ENCODE results near the gene TPST1.
"Not testable (repeated sequence)": the region's sequence is repeated elsewhere in the genome, so short reads cannot be mapped to it uniquely, and the experiment has no call there.

TPST1 gene

GRCh38 chr7:66204822-66205740 is at the start of gene TPST1:
Gene TPST1 (plus strand): TSS chr7:66205334. CDS start chr7:66240426, 35,092 bp downstream.
- peak; percentile 71 for DNase-seq (ENCODE audit: low read depth)

- not testable (repeated sequence) for DNase-seq (ENCODE audit: low read depth)
Observed at GRCh38 chr7:66156035-66156434, 49.1 kb upstream of the TPST1 start.

- DNase-seq (ENCODE audit: low read depth), result no peak
Observed at GRCh38 chr7:66157060-66157459, 48.1 kb upstream of the TPST1 start.

GRCh38 chr7:66162622-66163021 is 42.5 kb upstream of the TPST1 start:
- DNase-seq (ENCODE audit: low read depth), result no peak

- no peak for DNase-seq (ENCODE audit: low read depth)
Observed at GRCh38 chr7:66163186-66163610, 41.9 kb upstream of the TPST1 start.

- no peak for DNase-seq (ENCODE audit: low read depth)
Observed at GRCh38 chr7:66164356-66164755, 40.8 kb upstream of the TPST1 start.

GRCh38 chr7:66167773-66168387 is 37.3 kb upstream of the TPST1 start:
- DNase-seq (ENCODE audit: low read depth), result no peak

- DNase-seq (ENCODE audit: low read depth), result no peak
Observed at GRCh38 chr7:66169616-66170015, 35.5 kb upstream of the TPST1 start.

GRCh38 chr7:66170309-66171231 is 34.6 kb upstream of the TPST1 start:
- DNase-seq (ENCODE audit: low read depth), result no peak

GRCh38 chr7:66172536-66173401 is 32.4 kb upstream of the TPST1 start:
- not testable (repeated sequence) for DNase-seq (ENCODE audit: low read depth)

GRCh38 chr7:66173856-66174255 is 31.3 kb upstream of the TPST1 start:
- no peak for DNase-seq (ENCODE audit: low read depth)

- not testable (repeated sequence) for DNase-seq (ENCODE audit: low read depth)
Observed at GRCh38 chr7:66175006-66175405, 30.1 kb upstream of the TPST1 start.

GRCh38 chr7:66176914-66177313 is 28.2 kb upstream of the TPST1 start:
- DNase-seq (ENCODE audit: low read depth), result no peak

- DNase-seq (ENCODE audit: low read depth), result no peak
Observed at GRCh38 chr7:66178258-66178657, 26.9 kb upstream of the TPST1 start.

- DNase-seq (ENCODE audit: low read depth), result no peak
Observed at GRCh38 chr7:66181329-66181728, 23.8 kb upstream of the TPST1 start.

GRCh38 chr7:66181845-66182244 is 23.3 kb upstream of the TPST1 start:
- no peak for DNase-seq (ENCODE audit: low read depth)

- DNase-seq (ENCODE audit: low read depth), result no peak
Observed at GRCh38 chr7:66182920-66183319, 22.2 kb upstream of the TPST1 start.

GRCh38 chr7:66183700-66184099 is 21.4 kb upstream of the TPST1 start:
- DNase-seq (ENCODE audit: low read depth), result no peak

- no peak for DNase-seq (ENCODE audit: low read depth)
Observed at GRCh38 chr7:66185680-66186187, 19.4 kb upstream of the TPST1 start.

GRCh38 chr7:66186991-66187390 is 18.1 kb upstream of the TPST1 start:
- no peak for DNase-seq (ENCODE audit: low read depth)

- DNase-seq (ENCODE audit: low read depth), result no peak
Observed at GRCh38 chr7:66187905-66188304, 17.2 kb upstream of the TPST1 start.

All from stimulated activated CD8-positive, alpha-beta memory T cell treated with anti-CD3 and anti-CD28 coated beads, Interleukin-12 subunit alpha, Interleukin-12 subunit beta, amount 100 ng/mL, for 4 hours (primary cell).